ENCODE measurements around the gene KLRK1. TPM values are rescaled to one million over a fixed set of nuclear protein-coding genes. Genes with fewer than 3 reads are reported as not detected.
"Not testable (repeated sequence)": the region's sequence is repeated elsewhere in the genome, so short reads cannot be mapped to it uniquely, and the experiment has no call there.

KLRK1 gene
- polyA plus RNA-seq, 1 of the 3 experiments (the other 2 are of a cell fraction) = not detected

DNA sequence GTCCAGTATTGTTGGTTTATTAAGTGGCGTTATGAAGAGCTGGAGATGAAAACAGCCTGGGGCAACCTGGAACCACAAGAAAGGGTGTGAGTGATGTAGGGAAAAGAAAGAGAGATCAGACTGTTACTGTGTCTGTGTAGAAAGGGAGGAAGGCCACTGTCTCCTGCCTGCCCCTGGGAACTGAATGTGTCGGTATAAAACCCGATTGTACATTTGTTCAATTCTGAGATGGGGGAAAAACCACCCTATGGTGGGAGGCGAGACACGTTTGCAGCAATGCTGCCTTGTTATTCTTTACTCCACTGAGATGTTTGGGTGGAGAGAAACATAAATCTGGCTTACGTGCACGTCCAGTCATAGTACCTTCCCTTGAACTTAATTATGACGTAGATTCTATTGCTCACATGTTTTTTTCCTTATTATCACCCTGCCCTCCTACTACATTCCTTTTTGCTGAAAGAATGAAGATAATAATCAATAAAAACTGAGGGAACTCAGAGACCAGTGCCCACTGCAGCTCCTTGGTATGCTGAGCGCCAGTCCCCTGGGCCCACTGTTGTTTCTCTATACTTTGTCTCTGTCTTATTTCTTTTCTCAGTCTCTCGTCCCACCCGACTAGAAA, 4.8 kb upstream of the KLRK1 start:
- H3K27ac ChIP-seq (ENCODE audit: low read depth in 2 of 2, low read length in 1 of 2); H3K4me3 ChIP-seq (ENCODE audit: low read depth in 2 of 2, low read length in 1 of 2); H3K9me2 ChIP-seq; H3K4me2 ChIP-seq; H3K9me3 ChIP-seq; H4K20me1 ChIP-seq (ENCODE audit: insufficient read depth); CTCF ChIA-PET; H2AFZ ChIP-seq (ENCODE audit: low read depth); POLR2A ChIA-PET; H3K9ac ChIP-seq; H3K79me2 ChIP-seq (ENCODE audit: insufficient read depth); H3F3A ChIP-seq (replicated peaks; ENCODE audit: insufficient read depth); H3K36me3 ChIP-seq (replicated peaks in 1 of 2; ENCODE audit: control insufficient read depth in 1 of 2, insufficient read depth in 2 of 2, low read length in 1 of 2); H3K27me3 ChIP-seq (ENCODE audit: insufficient read depth); H3K4me1 ChIP-seq (ENCODE audit: control insufficient read depth in 1 of 2, insufficient read depth in 2 of 2, low read depth in 1 of 2, low read length in 1 of 2); DNase-seq: not testable (repeated sequence)
- 23% methylated on average over 11 of the region's 11 CpGs for WGBS (ENCODE audit: low lambda C conversion rate)

DNA sequence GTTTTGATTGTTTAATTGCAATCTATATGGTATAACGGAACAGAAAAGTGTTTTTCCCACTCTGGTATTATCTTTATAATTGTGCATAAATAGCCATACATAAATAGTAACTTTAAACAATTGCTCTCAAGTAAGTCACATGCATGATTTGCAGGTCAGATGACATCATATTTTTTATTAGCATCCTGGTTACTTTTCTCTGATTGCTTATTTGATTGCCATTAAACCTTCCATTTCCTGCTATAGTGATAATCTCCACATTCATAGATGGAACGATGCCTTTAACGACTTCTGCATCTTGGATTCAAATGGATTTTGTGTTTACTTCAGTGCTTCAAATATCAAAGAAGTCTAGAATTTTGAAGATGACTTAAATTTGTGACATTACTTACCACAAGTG, 3.5 kb upstream of the KLRK1 start:
- H3K36me3 ChIP-seq (replicated peaks in 1 of 2; ENCODE audit: control insufficient read depth in 1 of 2, insufficient read depth in 2 of 2, low read length in 1 of 2) = no peaks in the 10 kb centered on the region
- H3K27ac ChIP-seq (ENCODE audit: low read depth in 2 of 2, low read length in 1 of 2) = no peak overlapping the region
- no peak overlapping the region for H3K4me3 ChIP-seq (ENCODE audit: low read depth in 2 of 2, low read length in 1 of 2)
- H3K9ac ChIP-seq = no peak overlapping the region
- POLR2A ChIA-PET = no interaction called here
- H3K4me1 ChIP-seq (ENCODE audit: control insufficient read depth in 1 of 2, insufficient read depth in 2 of 2, low read depth in 1 of 2, low read length in 1 of 2) = no peaks in the 10 kb centered on the region
- H3K9me3 ChIP-seq = no peaks in the 10 kb centered on the region
- no peak overlapping the region for H3K4me2 ChIP-seq
- H3K9me2 ChIP-seq = no peaks in the 10 kb centered on the region
- no peaks in the 10 kb centered on the region for H3K79me2 ChIP-seq (ENCODE audit: insufficient read depth)
- TF ChIP-seq TEAD4 (IDR thresholded peaks at IDR 0.05; ENCODE audit: borderline replicate concordance, insufficient read depth) (no peak), JUND (IDR thresholded peaks at IDR 0.05) (no peak), MXI1 (IDR thresholded peaks at IDR 0.05; ENCODE audit: low read depth, low read length) (no peak), MEF2A (IDR thresholded peaks at IDR 0.05; ENCODE audit: borderline replicate concordance, low read depth) (no peak), RCOR1 (IDR thresholded peaks at IDR 0.05; ENCODE audit: low read length) (no peak), NFIC (IDR thresholded peaks at IDR 0.05; ENCODE audit: borderline replicate concordance) (no peak), RXRA (IDR thresholded peaks at IDR 0.05; ENCODE audit: borderline replicate concordance, low read depth) (no peak), YY1 (IDR thresholded peaks at IDR 0.05; ENCODE audit: low read depth) (no peak), NRF1 (IDR thresholded peaks at IDR 0.05; ENCODE audit: low read depth, low read length) (no peak), TCF12 (IDR thresholded peaks at IDR 0.05) (no peak)
- TF ChIP-seq, protein P1, sequence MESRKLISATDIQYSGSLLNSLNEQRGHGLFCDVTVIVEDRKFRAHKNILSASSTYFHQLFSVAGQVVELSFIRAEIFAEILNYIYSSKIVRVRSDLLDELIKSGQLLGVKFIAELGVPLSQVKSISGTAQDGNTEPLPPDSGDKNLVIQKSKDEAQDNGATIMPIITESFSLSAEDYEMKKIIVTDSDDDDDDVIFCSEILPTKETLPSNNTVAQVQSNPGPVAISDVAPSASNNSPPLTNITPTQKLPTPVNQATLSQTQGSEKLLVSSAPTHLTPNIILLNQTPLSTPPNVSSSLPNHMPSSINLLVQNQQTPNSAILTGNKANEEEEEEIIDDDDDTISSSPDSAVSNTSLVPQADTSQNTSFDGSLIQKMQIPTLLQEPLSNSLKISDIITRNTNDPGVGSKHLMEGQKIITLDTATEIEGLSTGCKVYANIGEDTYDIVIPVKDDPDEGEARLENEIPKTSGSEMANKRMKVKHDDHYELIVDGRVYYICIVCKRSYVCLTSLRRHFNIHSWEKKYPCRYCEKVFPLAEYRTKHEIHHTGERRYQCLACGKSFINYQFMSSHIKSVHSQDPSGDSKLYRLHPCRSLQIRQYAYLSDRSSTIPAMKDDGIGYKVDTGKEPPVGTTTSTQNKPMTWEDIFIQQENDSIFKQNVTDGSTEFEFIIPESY (IDR thresholded peaks at IDR 0.05; ENCODE audit: borderline replicate concordance, low read depth) = no peak
- TF ChIP-seq, protein P2, sequence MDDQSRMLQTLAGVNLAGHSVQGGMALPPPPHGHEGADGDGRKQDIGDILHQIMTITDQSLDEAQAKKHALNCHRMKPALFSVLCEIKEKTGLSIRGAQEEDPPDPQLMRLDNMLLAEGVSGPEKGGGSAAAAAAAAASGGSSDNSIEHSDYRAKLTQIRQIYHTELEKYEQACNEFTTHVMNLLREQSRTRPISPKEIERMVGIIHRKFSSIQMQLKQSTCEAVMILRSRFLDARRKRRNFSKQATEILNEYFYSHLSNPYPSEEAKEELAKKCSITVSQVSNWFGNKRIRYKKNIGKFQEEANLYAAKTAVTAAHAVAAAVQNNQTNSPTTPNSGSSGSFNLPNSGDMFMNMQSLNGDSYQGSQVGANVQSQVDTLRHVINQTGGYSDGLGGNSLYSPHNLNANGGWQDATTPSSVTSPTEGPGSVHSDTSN (IDR thresholded peaks at IDR 0.05) = no peak
- TF ChIP-seq, protein P3, sequence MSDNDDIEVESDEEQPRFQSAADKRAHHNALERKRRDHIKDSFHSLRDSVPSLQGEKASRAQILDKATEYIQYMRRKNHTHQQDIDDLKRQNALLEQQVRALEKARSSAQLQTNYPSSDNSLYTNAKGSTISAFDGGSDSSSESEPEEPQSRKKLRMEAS (IDR thresholded peaks at IDR 0.05; ENCODE audit: low read depth) = no peak
- no peaks in the 10 kb centered on the region for H4K20me1 ChIP-seq (ENCODE audit: insufficient read depth)
- no peak overlapping the region for H2AFZ ChIP-seq (ENCODE audit: low read depth)
- CTCF ChIA-PET = no interaction called here
- 13% methylated on average over 3 of the region's 3 CpGs for WGBS (ENCODE audit: low lambda C conversion rate)
- no peaks in the 10 kb centered on the region for H3F3A ChIP-seq (replicated peaks; ENCODE audit: insufficient read depth)
- no peak for DNase-seq
- peaks cover 4% of the 10 kb centered on the region; the same call in 1 of the 2 replicates for H3K27me3 ChIP-seq (ENCODE audit: insufficient read depth)

All from SK-N-SH (cell line).